GM19455 (cell line): ENCODE results near the gene AFTPH.
A peak's percentile ranks its signal among the peaks of the same experiment; 100 is the strongest.
"Not testable (repeated sequence)": the region's sequence is repeated elsewhere in the genome, so short reads cannot be mapped to it uniquely, and the experiment has no call there.

Source experiments
- ATAC-seq: cut with Tn5 transposase; IDR thresholded peaks from one replicate; pipeline ENCODE4 v1.9.1; 2021; ENCODE audit not compliant: unreplicated experiment

The AFTPH gene

DNA sequence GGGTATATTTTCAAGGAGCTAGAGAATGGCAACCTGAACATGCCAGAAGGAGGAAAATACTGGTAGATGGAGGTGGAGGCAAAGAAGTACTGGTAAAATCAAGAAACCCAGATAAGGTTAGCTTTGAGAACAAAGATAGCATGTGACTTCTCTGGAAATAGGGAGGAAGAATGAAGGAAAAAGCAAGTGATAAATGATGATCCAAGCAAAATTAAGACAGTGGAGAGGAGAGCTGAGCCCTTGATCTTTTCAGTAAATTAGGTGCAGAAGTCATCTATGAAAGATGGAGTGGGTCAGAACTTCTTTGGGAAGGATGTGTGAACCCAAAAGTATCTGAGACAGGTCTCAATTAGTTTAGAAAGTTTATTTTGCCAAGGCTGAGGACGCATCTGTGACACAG is 25.7 kb upstream of the AFTPH start:
- no peak for ATAC-seq

DNA sequence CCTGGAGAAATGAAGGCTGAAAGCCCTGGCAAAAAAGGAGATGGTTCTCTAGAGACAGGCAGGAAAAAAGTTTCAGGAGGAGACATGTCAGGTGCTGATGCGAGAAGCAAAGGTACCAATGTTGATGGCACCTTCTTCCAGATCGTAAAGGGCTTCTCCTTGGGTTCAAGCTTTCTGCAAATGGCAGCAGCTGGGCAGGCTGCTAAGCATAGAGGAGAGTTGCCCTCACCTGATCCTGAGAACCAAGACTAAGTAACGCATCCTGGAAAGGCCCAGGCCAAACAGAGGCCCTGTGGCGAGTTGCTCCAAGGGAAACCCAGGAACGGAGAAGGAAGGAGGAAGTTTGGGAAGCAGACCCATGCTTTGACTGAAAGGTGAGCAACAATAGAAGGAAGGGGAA is 23.6 kb upstream of the AFTPH start:
- no peak for ATAC-seq

DNA sequence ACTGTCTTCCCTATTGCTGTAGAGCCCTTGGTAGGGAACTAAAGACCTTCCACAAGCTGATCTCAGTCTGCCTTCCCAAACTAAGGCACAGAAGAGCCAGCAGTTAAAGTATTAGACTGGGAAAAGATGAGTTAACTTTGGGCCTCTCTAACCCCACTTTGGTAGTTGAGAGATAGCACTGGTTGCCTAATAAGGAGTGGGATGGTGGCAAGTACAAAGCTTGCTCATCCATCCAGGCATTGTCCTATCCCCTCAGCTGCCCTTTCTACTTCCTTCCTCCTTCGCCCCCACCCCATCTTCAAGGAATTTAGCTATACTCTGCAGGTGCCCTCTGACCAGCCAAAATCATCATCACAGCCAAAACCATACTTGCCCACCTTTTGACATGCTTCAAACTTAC is 22.2 kb upstream of the AFTPH start:
- no peak for ATAC-seq

DNA sequence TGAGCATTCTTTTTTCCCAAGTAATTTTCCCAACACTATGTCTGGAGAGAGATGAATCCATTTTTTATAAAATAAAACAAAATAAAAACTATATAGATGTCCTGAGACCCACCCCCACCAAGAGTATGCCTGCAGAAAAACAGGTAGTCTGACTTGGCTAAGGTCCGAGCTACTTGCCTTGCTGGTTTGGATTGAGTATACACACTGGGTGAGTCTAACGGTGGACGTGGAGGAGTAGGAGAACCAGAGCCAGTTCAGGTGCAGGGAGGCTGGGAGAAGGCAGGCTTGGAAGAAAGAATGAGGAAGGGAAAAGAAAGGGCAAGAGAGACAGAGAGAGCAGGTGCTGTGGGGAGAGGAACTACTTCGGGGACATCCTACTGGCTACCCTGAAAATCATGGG is 21.3 kb upstream of the AFTPH start:
- ATAC-seq = no peak

DNA sequence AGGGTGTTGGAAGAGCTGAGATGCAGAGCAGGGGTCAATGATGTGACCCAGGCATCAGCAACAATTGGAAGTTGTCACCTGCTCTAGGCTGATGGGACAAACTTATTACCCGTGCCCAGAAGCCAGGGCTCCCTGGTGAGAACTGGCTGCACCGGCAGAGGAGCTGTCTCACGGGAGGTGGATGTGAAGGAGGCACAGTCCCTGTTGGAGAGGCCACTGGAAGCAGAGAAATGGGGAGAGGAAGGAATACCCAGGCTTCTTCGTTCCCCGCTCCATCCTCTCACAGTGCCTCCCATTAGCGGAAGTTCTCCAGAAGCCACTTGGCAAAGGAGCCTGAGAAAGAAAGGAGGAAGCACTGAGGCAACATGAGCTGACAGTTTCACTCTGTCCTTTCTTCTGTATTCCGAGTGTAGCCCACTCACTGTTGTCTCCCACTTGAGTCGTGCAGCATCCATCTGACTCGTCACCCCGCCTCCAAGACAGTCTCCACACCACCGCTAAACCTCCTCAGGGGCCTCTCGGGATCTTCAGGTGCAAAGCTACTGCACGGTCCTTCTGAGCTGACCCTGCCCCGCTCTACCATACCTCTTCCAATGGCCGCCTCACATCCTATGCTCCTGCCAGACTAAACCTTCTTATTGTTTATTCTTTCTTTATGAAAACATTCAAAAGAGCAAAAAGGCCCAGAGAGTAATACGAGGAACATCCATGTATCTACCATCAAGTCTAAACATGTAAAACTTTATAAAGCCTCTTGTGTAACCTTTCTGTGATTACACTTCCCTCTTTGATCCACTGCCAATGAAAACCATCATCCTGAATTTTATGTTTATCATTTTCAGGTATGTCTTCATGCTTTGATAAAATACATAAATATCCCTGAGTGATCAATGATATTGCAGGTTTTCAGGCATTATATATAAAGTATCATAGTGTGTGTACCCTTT is 19.1 kb upstream of the AFTPH start:
- no peak for ATAC-seq

DNA sequence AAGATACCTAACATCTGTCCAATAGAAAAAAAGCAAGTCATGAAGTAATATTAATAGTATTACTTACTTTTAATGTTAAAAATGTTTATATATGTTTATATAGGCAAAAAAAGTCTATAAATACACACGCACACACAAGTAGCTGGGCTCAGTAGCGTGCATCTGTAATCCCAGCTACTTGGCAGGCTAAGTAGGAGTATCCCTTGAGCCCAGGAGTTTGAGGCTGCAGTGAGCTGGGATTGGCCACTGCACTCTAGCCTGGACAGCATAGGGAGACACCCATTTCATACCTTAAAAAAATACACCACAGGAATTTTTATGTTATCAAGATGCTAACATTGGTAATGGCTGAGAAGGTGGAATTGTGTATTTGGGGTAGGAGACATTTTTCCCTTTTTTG is 17.4 kb upstream of the AFTPH start:
- no peak for ATAC-seq

DNA sequence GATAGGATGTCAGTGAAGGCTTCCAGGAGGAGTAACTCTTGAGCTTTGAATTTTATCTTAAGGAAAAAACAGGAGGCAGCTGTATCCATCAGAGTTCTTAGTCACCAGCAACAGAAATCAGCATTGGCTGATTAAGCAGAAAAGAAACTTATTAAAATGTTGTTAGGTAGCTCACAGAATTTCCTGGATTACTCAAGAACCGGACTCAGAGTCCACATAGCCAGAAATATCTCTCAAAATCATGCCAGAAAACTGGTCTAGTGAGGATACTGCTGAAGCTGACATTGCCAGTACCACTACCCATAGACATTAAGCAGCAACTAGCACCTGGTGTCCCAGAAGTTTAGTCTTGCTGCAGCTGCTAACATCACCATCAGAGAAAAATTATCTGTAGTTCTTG is 10.1 kb upstream of the AFTPH start:
- ATAC-seq = no peak

DNA sequence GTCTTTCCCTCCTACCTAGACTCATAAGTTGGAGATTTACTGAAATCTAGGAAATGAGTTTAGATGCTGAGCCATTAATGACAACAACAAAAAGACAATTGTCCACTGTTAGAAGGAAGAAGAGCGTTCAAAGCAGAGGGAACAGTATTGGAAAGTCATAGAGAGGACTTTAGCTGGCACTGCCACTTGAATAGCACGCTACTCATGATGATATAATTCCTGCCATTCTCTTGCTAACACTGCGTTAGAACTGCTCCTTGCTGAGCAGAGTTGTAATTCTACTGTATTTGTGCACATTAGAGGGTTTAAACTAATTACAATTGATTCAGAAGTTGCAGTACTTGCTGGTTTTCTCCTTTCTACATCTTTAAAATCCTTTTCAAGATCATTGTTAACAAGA is 9.0 kb upstream of the AFTPH start:
- no peak for ATAC-seq

DNA sequence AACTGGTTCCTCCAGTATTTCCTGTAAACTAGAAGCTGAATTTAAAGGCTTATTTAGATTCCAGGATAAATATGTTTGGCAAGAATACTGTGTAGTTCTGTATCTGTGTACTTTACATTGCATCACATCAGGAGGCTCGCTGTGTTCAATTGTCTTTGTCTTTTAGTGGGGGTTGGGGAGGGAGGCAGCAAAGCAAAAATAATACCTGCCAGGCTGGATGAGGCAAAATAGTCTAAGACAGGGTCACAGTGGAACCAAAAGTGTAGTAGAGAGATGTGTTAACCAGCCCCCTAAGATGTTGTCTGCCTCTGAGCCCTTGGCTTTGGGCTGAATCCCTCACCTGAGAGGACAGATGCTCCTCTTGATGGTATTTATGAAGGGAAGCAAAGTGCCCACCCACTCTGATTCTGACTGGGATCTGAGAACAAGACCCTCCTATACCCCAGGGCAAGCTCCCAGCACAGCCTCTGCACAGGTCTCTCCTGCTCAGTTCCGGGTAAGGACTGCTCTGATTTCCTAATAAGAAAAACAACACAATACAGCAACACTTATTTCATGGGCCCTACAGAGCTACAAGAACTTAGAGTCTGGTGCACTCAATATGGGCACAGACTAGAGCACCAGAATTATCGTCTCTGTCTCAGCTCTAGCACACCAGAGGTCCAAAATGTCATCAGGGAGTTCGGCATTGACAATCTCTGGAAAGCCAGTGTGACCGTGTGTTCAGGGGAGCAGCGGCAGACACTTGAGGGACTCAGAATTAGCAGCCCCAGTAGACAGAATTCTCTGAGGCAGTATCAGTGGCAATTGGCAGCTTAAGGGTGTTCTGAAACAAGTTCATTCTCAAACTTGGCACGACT is 7.2 kb upstream of the AFTPH start:
- ATAC-seq = no peak

DNA sequence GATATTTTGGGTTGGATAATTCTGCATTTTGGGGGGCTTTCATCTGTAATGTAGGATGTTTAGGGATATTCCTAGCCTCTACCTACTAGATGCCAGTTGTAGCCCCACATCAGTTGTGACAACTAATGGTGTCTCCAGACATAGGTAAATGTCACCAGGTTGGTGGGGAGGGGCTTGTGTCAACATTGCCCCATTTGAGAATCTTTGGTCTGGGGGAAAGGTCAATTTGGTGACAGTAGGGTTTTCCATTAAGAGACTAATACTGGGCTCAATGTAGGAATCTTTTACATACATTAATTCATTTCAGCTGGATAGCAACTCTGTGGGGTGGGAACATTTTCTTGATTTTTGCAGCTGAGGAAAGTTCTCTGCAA is 6.6 kb upstream of the AFTPH start:
- no peak for ATAC-seq

DNA sequence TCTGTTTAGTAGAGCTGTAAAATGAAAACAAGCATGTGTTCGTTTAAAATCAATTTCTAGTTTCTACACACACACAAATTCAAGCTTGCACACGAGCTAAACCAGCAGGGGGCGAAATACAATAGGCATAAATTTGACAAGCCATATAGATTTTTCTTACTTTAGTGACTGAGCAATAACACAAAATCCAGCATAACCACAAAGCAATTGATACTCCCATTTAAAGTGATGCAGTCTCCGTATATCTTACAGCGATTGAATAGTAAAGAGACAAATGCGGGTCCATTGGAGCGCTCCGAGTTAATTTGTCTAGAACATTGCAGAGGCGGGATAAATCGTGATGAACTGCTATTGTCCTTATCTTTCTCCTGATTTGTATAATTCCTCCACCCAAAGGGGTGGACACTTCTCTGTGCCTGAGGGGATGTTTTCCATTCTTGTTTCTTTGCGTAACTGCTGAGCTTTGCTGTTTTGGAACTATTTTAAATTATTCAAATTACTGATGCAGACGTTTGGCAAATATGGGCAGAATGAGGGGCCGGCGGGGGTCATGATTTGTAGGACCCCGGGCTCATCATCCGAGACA is 1.2 kb upstream of the AFTPH start:
- no peak for ATAC-seq

DNA sequence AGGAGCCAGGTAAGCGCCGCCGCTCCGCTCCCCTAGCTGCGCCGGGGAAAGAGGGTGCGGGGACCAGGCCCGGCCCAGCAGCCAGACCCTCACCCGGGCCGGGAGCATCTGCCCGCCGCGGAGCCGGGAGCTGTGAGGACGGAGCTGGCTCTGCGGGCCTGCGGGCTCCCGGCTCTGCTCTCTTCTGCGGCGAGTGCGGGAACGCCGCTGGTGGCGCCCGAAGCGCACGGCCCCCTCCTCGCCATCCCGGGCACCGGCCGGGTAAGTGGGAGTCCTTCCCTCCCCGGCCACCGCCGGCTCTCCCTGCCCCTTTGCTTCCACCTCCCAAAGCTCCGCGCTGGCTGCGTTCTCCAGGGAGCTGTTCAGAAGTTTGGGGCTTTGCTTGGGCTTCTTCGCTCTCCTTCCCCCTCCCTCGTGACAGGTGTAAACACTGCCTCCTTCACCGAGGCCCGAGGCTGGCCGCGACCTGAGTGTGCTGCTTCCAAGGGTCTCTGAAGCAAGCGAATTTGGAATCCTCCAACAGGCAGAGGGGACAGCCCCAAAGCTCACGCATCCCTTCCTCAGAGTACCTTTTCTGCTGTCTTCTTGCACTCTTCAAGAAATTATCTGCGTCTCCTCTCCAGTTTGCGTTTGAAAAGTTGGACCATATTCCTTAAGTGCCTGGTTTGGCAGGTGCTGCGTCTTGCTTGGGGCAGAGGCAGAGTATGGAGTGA is 632 bp downstream of the AFTPH start:
- ATAC-seq = peak; percentile 11

DNA sequence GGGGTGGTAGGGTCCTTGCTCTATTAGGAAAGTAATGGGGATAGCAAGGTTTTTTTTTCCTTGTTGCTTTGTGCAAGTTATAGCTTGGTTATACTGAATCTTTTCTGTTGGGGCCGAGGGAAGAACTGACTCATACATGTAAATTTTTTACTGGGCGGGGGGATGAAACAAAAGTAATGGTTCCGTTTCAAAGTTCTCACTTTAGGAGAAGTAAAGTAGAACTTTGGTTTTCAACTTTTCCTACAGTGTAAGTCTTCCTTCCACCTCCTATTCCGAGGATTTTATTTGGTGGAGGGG is 1.1 kb downstream of the AFTPH start:
- ATAC-seq = no peak

DNA sequence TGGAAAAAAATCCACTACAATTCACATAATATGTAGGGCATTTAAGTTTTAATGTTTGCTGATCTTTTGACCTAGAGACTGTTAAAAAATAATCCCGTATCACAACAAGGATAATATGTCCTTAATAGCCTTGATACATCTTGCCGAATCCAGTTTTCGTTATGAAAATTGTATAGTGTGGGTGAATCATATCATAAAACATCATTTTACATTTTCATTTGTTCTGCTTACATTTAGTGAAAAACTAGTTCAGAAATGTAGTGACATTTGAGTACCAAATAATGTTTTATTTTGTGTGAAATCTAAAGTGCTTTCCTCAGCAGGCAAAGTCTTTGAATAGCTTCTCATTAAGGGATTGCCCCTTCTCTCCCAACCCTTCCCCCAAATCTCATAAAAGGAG is 1.9 kb downstream of the AFTPH start:
- ATAC-seq = no peak

DNA sequence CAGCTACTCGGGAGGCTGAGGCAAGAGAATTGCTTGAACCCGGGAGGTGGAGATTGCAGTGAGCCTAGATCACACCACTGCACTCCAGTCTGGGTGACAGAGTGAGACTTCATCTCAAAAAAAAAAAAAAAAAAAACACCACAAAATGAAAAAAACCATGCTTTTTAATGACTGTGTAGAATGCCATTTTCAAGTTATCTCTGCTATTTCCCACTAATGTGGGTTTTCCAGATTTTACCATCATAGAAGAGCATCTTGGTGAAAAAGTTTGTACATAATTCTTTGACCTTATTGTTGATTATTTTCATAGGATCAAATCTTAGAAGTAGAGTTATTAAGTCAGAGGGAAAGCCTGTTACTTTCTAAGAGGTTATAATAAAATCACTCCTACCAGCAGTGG is 6.8 kb downstream of the AFTPH start:
- not testable (repeated sequence) for ATAC-seq

DNA sequence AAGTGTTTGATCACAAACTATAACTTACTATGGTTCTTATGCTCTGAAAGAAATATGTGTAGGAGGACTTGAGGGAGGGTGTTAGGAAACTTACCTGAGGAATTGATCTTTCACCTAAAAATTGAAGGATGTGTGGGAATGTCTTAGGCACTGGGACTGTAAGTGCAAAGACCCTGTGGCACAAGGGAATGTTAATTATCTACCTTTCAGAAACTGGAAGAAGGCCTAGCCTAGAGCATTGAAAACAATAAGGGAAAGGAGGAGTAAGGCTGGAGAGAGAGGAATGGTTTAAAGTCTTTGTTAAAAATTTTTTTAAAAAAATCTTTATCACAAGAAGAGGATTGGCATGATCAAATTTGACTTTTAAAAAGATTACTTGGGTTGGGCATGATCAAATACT is 7.9 kb downstream of the AFTPH start:
- ATAC-seq = no peak

DNA sequence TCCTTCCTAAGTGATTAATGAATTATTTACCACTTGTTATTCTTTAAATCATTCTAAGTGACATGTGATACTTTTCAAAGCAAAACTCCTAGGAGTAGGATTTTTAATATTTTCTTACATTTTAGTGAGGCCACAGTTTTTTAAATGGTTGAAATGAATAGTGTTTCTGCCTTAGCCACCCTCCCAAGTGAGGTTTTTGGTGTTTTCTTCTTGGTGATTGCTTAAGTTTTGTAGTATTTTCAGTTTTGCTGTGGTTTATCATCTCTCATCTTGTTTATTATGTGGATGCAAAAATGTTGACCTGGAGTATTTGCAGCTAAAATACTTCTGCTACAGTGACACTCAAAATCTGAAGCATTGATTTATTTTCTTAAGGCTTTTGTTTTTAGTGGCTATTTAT is 9.8 kb downstream of the AFTPH start:
- no peak for ATAC-seq

DNA sequence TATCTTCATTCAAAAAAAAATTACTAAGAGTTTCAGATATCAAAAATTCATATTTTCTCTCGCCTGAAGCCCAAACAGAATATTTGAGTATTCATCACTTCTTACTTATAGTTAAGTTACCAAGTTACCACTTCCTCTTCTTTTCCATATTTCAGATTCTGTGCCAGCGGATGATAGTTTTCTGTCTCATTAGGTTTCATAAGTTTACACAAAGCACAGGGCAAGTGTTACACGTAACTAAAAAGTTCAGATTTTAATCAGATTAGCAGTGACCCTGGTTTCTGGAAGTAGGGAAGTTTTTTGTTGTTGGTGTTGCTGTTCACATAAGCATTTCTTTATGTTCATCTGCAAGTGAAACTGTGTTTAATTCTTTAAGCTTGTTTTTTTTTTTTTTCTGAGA is 10.2 kb downstream of the AFTPH start:
- no peak for ATAC-seq

DNA sequence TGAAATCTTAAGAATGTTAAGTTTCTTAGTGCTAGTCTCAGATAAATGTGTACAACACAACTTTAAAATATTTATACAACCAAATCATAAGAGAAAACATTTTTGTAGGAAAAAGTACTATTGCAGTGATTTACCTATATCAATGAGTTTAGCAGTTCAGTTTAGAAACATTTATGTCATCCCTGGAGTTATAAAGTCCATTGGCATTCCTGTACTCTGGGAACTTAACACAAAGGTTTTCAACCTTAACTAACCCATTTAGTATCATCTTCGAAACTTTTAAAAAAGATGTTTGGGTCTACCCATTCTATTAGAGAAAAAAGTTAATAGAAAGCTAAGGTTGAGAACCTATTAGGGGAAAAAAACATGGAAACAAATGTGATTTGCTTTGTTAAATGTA is 10.9 kb downstream of the AFTPH start:
- no peak for ATAC-seq

DNA sequence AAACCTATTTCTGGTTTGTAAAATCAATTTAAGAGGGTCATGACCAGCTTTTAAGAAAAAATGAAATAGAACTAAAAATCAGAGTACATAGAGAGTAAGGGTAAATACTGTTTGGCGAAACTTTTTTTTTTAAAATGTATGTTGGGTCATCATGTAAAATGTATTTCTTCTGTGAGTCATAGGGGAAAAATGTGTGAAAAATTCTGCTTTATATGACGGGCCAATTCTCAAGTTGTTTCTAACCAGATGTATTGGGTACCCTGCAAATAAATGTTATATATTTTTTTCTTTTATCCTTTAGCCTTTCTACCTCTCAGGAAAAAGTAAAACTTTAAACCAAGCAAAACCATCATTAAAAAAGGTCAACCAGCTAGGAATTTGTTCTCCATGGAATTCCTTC is 13.9 kb downstream of the AFTPH start:
- ATAC-seq = no peak

DNA sequence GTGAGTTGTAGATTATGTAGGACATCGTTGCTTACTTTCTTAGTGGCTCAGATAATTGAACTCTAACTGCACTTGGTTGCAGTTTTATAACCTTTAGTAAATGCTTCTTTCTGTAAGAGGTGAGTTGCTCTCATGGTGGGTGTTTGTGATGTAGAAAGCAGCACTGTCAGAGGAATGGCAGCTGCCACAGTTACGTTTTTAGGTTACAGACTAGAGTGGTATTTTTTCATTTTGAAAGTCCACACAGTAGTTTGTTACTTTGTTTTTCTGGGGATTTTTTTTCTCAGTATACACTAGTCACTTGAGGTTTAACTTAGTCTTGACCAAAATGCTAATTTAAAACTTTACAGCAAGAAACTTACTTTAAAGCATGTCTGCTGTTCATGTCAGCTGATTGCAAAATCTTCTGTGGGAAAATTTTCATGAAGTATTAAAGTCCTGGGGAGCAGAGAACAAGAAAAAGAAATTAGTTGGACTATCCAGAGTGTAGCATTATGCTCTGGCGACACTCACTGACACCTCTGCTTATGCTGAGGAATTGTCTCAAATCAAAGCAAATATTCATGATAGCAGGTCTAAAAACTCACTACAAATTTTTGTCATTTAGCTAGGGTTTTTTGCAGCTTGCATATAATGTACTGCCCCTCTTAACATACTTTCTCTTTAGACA is 14.8 kb downstream of the AFTPH start:
- ATAC-seq = peak; percentile 47
